Stimulated activated CD8-positive, alpha-beta memory T cell treated with anti-CD3 and anti-CD28 coated beads, Interleukin-15, amount 100 ng/mL, for 4 hours (primary cell): ENCODE data around the gene JAML.

Experiments used
- DNase-seq, 2 donors: peaks; one replicate each; pipeline ENCODE4 v3.0.0-alpha.2; 2020; ENCODE audit warnings: low read depth in 2 of 2

JAML gene

GRCh38 chr11:118239509-118240205, 14.8 kb upstream of the JAML start:
- DNase-seq: no peak

GRCh38 chr11:118238929-118239328, 14.1 kb upstream of the JAML start:
- no peak for DNase-seq

- DNase-seq: no peak
Observed at GRCh38 chr11:118238421-118238820, 13.6 kb upstream of the JAML start.

GRCh38 chr11:118236170-118236569, 11.4 kb upstream of the JAML start:
- no peak for DNase-seq

- DNase-seq: no peak
Observed at GRCh38 chr11:118234833-118235232, 10.0 kb upstream of the JAML start.

- no peak for DNase-seq
Observed at GRCh38 chr11:118233850-118234249, 9.0 kb upstream of the JAML start.

GRCh38 chr11:118233377-118233776, 8.6 kb upstream of the JAML start:
- DNase-seq: no peak

GRCh38 chr11:118232659-118233058, 7.8 kb upstream of the JAML start:
- DNase-seq: no peak

- no peak for DNase-seq
Observed at GRCh38 chr11:118231461-118231860, 6.7 kb upstream of the JAML start.

GRCh38 chr11:118230088-118230487, 5.3 kb upstream of the JAML start:
- no peak for DNase-seq

GRCh38 chr11:118229274-118229847, 4.5 kb upstream of the JAML start:
- no peak for DNase-seq

- DNase-seq: no peak
Observed at GRCh38 chr11:118227865-118228785, 3.3 kb upstream of the JAML start.

- DNase-seq: no peak
Observed at GRCh38 chr11:118226781-118227180, 2.0 kb upstream of the JAML start.

GRCh38 chr11:118226296-118226695, 1.5 kb upstream of the JAML start:
- DNase-seq: no peak

GRCh38 chr11:118223992-118224391, 819 bp downstream of the JAML start:
- DNase-seq: no peak

GRCh38 chr11:118223570-118223969, 1.2 kb downstream of the JAML start:
- DNase-seq: no peak

GRCh38 chr11:118222437-118222836, 2.4 kb downstream of the JAML start:
- no peak for DNase-seq

GRCh38 chr11:118221419-118221818, 3.4 kb downstream of the JAML start:
- DNase-seq: no peak

- DNase-seq: no peak
Observed at GRCh38 chr11:118219732-118220131, 5.1 kb downstream of the JAML start.

GRCh38 chr11:118219244-118219643, 5.6 kb downstream of the JAML start:
- no peak for DNase-seq

GRCh38 chr11:118217575-118217974, 7.2 kb downstream of the JAML start:
- no peak for DNase-seq

- DNase-seq: peak in 1 of 2 donors; percentile 26
Observed at GRCh38 chr11:118216621-118217481, 8.0 kb downstream of the JAML start.
